Anterior cingulate cortex (tissue), 58 donors: ENCODE results near the gene EPB41L4A.

Source experiments
- DNase-seq, 58 donors: peaks; one replicate each; lab custom pipeline; 2025; lab: John Stamatoyannopoulos, UW

EPB41L4A gene

GRCh38 chr5:112125903-112126302 lies 293.2 kb downstream of the EPB41L4A start:
- DNase-seq: peak in 3 of 58 donors; percentile 3 to 35 (median 9)

- DNase-seq: no peak
Observed at GRCh38 chr5:112124788-112125187, 294.3 kb downstream of the EPB41L4A start.

DNA sequence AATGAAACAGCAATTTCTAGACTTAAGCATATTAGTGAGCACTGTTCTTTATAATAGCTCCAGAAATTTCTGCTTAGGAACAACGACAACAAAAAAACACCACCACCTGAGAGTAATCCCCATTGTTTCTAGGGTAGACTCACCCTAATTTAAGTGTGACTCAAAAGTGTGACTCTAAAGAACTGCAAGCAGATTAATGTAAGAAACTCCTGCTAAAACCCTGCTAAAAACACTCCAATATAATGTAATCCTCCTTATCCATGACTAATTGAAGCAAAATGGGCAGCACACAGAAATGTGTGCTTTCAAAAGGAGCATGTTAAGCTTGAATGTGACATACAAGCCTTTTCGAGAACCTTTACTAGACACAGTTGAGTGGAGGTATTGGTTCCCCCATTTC lies 296.0 kb downstream of the EPB41L4A start:
- DNase-seq: no peak

DNA sequence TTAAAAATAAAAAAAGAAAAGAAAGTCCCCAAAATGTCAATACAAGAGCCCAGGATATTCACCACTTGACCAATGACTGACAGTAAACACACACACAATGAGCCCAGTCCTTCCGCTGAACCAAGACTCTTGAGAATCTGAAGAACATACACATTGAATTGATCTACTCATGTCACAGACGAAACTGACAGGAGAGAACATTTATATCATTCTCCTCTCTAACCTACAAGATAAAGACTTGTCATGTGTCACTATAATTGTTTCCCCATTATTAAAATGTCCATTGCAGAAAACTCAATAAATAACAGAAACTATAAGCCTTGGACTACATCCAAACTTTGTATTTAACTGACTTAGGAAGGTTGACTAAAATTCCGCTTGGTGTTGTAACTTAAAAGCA lies 296.7 kb downstream of the EPB41L4A start:
- DNase-seq: no peak

DNA sequence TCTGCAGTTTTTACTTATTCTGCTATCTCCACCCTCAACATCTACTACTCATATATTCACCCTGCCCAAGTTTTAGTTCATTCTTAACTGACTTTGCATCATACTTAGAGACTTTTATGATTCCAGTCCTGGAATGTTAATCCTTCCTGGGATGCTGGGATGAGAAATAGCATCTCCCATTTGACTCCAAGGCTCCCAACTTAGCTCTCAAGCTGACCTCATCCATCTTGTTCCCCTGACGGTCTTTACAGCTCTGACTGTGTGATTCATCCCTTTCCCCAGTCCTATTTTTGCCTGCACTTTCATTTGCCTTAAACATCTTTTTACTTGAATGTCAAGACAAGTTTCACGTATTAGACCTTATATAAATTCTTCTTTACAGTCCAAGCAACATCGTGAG lies 297.8 kb downstream of the EPB41L4A start:
- DNase-seq: no peak

DNA sequence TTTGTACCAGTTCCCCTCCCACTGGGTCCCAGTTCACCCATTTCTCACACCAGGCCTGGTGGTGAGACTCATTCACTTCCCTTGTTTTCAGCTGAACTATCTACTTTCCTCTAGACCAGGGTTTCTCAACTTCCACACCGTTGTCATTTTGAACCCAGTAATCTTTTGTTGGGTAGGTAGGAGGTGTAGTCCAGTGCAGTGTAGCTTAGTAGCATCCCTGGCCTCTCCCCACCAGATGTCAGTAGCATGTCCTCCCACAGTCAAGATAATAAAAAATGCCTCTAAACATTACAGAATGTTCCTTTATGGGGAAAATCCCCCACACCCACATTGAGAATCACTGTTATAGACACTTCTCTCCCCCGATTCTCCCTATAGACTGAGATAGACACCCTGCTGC lies 299.1 kb downstream of the EPB41L4A start:
- DNase-seq: no peak

GRCh38 chr5:112119508-112119907 lies 299.6 kb downstream of the EPB41L4A start:
- no peak for DNase-seq

- DNase-seq: no peak
Observed at GRCh38 chr5:112117551-112117950, 301.5 kb downstream of the EPB41L4A start.

GRCh38 chr5:112116371-112116770 lies 302.7 kb downstream of the EPB41L4A start:
- no peak for DNase-seq

- DNase-seq: no peak
Observed at GRCh38 chr5:112113565-112113964, 305.5 kb downstream of the EPB41L4A start.
